ENCODE data around the gene EXOC3L1.

The EXOC3L1 gene

DNA sequence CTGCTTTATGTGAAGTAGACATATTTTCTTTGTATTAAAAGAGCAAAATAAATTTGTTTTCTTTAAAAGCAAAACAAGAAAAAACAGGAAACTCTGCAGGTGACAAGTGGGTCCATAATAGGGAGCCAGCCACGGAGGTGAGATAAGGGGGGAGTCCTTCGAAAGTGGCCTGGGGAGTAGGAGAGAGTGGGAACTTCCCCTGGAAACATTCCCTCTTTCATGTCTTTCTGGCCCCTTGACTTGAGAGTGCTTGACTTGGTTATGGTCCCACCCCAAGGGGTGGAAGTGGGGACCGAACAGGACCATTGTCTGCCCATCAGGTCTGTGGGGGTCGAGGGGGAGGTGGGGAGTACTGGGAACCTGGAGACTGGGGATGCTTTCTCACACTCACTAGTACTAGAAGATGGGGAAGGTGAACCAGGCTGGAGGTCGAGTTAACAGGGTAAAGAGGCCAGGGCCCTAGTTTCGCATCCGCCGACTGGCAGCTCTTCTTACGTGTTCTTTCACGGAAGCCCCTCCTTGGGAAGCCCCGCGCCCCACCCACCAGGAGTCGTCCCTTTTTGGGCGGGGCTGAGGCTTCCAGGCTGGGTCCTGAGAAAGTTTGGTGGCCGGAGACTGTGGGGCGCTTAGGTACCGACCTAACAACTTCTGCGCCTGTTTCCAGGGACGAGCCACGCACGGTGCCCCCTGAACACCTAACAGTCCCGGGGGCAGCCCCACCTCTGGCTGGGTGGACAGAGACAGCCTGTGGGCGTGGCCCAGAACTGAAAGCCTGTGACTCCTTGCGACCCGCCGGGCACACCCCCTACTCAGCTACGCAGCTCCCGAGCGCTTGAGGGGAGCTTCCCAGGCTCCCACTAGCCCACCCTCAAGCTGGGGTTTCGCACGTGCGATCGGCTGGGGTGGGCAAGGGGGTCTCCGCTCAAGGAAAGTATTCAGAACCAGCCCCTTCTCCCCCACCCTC is 31.0 kb downstream of the EXOC3L1 start:
- TF ChIP-seq, protein P1, sequence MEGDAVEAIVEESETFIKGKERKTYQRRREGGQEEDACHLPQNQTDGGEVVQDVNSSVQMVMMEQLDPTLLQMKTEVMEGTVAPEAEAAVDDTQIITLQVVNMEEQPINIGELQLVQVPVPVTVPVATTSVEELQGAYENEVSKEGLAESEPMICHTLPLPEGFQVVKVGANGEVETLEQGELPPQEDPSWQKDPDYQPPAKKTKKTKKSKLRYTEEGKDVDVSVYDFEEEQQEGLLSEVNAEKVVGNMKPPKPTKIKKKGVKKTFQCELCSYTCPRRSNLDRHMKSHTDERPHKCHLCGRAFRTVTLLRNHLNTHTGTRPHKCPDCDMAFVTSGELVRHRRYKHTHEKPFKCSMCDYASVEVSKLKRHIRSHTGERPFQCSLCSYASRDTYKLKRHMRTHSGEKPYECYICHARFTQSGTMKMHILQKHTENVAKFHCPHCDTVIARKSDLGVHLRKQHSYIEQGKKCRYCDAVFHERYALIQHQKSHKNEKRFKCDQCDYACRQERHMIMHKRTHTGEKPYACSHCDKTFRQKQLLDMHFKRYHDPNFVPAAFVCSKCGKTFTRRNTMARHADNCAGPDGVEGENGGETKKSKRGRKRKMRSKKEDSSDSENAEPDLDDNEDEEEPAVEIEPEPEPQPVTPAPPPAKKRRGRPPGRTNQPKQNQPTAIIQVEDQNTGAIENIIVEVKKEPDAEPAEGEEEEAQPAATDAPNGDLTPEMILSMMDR (IDR thresholded peaks at IDR 0.05), result no peak

DNA sequence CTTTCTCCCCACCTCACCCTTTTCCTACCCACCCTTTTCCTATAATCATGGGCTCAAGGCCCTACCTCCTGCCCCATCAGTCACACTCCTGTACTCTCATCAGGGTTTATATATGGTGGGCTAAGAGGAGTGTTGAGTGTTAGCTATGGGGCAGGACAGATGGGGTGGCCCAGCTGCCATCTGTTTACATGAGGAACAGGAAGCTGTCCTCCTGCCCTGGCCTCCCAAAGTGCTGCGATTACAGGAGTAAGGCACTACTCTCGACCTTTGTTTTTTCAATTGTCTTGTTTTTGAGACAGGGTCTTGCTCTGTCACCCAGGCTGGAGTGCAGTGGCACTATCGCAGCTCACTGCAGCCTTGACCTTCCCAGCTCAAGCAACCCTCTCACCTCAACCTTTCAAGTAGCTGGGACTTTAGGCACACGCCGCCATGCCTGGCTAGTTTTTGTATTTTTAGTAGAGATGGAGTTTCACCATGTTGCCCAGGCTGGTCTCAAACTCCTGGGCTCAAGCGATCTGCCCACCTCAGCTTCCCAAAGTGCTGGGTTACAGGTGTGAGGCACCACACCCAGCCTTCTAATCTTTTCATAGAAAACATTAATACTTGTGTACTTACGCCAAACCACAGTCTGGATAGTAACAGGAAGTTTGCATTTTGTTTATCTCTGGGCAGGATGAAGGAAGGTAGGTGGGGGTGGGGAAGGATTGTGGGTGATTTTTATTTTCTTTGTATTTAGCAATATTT is 31.9 kb downstream of the EXOC3L1 start:
- TF ChIP-seq, protein P1 (IDR thresholded peaks at IDR 0.05), result no peak

DNA sequence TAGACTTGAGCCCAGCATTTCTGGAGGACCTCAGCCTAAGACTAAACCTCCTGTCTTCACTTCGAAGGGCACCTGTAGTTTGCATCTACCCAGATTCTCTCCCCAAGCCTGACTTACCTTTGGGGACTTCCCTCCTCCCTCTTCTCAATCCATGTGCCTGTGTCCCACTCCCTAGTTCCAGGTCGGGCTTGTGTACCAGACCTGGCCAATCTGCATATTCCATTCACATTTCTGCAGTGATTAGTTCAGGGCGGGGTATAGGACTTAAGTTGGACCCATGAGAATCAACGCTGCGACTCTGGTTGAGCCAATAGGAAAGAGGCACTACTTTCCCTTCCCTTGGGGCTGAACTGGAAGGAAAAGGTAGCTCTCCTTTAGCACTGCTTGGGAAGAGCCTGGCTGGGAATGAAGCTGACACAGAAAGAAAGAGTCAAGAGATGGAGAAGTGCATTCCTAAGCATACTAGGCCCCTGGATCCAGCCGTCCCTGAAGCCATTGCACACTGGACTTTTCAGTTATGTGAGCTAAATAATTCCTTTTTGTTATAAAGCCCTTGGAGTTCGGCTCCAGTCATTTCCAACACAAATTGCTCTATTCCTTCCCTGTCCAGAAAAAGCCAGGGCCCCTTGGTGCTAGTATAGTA is 32.7 kb downstream of the EXOC3L1 start:
- TF ChIP-seq, protein P1 (IDR thresholded peaks at IDR 0.05), result no peak

DNA sequence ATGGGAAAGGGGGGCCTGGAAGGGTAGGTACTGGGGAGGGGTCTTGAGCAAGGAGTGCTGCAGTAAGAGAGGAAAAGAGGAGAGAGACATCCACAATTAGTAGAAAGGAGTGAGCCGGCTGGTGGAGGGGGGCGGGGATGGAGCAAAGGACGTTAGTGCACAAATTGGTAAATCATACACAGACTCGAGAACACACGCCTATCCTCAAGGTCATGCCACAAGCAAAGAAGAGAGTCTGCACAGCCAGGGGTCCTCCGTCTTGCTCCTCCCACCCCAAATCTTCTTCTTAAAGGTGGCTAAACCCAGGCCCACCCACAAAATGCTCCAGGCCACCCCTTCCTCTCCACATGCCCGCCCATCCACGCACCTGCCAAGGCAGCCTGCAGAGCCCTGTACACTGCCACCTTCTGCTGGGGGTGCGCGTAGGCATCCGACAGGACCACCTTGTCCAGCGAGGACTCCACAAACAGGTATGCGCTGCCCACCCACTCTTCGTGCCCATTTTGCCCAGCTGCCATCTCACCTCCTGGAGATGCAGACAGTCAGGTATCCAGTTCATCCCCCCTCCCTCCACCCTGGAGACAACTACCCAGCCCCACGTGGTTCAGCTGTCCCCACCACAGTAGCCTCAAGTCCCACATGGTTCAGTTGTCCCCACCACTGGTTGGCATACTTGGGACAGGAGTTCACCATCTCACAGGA is 33.6 kb downstream of the EXOC3L1 start:
- TF ChIP-seq, protein P1 (IDR thresholded peaks at IDR 0.05), result no peak

DNA sequence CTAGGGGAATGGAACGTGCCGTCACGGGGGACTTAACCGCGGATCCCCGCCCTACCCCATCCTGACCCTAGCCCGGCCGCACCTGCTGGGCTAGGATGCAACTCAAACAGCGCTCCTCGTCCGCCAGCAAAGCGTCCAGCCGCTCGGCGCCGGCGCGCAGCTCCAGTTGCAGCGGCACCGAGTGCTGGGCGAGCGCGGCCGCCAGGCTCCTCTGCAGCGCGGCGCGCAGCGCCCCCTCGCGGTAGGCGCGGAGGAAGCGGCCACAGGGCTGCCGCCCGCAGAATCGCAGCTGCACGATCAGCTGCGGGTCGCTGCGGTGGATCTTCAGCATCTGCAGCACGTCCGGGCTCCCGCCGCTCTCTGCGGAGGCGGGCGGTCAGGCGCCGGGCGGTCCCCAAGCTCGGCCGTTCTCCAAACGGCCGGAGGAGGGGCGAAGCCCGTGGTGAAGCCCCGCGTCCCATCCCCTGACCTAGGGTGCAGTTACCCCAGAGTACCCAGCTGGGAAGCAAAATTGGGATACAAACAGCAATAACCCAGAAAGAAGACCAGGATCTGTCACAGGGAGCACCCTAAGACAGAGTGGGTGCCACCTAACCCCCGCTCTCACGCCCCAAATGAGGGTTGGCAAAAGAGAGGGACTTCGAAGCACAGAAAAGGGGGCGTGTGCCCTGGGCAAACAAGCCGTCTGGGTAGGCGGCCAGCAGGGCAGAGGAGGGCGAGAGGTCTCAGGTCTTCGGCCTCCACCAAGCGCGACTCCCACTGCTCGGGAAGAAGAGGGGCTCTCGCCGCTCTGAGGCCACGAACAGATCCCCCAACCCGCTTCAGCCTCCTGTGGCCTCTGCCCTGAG is 34.4 kb downstream of the EXOC3L1 start:
- TF ChIP-seq, protein P1 (IDR thresholded peaks at IDR 0.05), result peak; percentile 97

DNA sequence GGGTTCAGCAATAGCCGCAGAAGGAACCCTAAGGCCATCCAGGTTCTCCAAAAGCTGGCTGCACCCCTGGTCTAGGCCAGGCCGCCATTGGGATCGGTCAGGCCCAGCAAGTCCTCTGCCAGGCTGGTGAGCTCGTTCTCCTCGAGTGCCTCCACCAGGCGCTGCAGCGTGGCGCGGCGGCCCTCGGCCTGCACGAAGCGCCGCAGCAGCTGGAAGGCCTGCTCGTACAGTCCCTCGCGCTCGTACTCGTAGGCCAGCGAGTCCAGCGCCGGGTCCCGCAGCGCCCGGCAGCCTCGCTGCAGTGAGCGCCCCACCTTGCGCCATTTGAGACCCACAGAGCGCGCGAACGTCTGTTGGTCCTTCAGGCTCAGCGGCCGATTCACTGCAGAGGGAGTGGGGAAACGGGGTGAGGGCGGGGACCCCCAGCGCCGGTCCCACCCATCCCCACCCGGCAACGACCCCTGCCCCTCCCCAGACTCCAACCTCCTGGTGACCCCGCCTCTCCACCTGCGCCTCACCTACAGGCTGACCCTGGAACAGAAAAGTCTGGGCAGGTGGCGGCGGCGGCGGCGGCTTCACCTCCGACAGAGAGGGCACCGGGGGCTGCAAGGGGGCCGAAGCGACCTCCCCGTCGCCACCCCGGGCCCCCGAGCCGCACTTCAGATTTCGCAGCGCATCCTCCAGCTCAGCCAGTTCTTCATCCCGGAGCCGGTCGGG is 35.2 kb downstream of the EXOC3L1 start:
- TF ChIP-seq, protein P1 (IDR thresholded peaks at IDR 0.05), result no peak
